ENCODE results near the gene DNAJC13. TPM values are rescaled to one million over a fixed set of nuclear protein-coding genes. Genes with fewer than 3 reads are reported as not detected.

The DNAJC13 gene
- total and polyA plus RNA-seq, 2 of the 8 experiments (the other 6 are each of a cell fraction or from before 2014, with no cell fraction given), result 7.9 to 28.8 TPM

DNA sequence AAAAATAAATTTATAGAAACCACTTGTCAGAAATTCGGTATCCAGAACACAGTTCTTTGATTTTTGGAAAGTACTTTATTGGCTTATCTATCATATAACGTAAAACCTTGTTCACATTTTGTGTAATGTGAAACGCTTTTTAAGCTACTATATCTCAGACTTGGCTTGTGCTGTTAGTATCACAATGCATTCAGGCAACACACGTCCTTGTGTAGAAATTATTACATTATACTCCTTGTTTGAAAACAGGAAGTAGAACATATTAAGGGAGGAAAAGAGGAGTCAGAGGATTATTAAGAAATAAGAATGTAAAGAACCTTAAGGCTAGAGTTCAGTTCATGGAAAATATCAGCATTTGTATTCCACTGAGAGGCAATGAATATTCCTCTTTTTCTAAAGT lies 1.6 kb downstream of the DNAJC13 start (continued):
- no peak for TF ChIP-seq CHD7 (IDR thresholded peaks at IDR 0.05; ENCODE audit: insufficient replicate concordance, low read length)
- TF ChIP-seq, protein P1, sequence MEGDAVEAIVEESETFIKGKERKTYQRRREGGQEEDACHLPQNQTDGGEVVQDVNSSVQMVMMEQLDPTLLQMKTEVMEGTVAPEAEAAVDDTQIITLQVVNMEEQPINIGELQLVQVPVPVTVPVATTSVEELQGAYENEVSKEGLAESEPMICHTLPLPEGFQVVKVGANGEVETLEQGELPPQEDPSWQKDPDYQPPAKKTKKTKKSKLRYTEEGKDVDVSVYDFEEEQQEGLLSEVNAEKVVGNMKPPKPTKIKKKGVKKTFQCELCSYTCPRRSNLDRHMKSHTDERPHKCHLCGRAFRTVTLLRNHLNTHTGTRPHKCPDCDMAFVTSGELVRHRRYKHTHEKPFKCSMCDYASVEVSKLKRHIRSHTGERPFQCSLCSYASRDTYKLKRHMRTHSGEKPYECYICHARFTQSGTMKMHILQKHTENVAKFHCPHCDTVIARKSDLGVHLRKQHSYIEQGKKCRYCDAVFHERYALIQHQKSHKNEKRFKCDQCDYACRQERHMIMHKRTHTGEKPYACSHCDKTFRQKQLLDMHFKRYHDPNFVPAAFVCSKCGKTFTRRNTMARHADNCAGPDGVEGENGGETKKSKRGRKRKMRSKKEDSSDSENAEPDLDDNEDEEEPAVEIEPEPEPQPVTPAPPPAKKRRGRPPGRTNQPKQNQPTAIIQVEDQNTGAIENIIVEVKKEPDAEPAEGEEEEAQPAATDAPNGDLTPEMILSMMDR (IDR thresholded peaks at IDR 0.05; ENCODE audit: control extremely low read depth in 1 of 3, insufficient read depth in 1 of 3, low read depth in 1 of 3, low read length in 3 of 3), result no peak
- no peak for TF ChIP-seq YY1 (IDR thresholded peaks at IDR 0.05; ENCODE audit: low read depth, low read length)
- no peak for TF ChIP-seq EP300 (IDR thresholded peaks at IDR 0.05; ENCODE audit: borderline replicate concordance in 1 of 2, low read depth in 2 of 2, low read length in 2 of 2)
- no peak for TF ChIP-seq JUND (IDR thresholded peaks at IDR 0.05; ENCODE audit: low read length)
- TF ChIP-seq RBBP5 (IDR thresholded peaks at IDR 0.05; ENCODE audit: borderline replicate concordance, low read depth, low read length), result no peak
- no peak for TF ChIP-seq HDAC6 (IDR thresholded peaks at IDR 0.05; ENCODE audit: low read depth, low read length)
